Muscle layer of colon (tissue), 2 donors: ENCODE data around the gene PSMD1.

Source experiments
- H3K27ac ChIP-seq: one replicate; pipeline ENCODE4 v1.7.0; 2013; ENCODE audit warnings: low read depth, mild to moderate bottlenecking, low read length, moderate library complexity
- H3K27me3 ChIP-seq, 2 donors: one replicate each; pipeline ENCODE4 v1.7.0; 2013; ENCODE audit warnings: low read length in 2 of 2, mild to moderate bottlenecking in 2 of 2; ENCODE audit not compliant: insufficient read depth in 2 of 2, control insufficient read depth in 1 of 2
- H3K36me3 ChIP-seq: one replicate; pipeline ENCODE4 v1.7.0; 2013; ENCODE audit warnings: mild to moderate bottlenecking, low read length; ENCODE audit not compliant: insufficient read depth
- H3K4me1 ChIP-seq: one replicate; pipeline ENCODE4 v1.7.0; 2013; ENCODE audit warnings: mild to moderate bottlenecking, low read length; ENCODE audit not compliant: insufficient read depth
- H3K4me3 ChIP-seq, 2 donors: one replicate each; pipeline ENCODE4 v1.7.0; 2013; ENCODE audit warnings: low read length in 2 of 2, low read depth in 1 of 2, mild to moderate bottlenecking in 1 of 2, moderate library complexity in 1 of 2
- H3K9ac ChIP-seq: one replicate; pipeline ENCODE4 v1.7.0; 2013; ENCODE audit warnings: low read length
- H3K9me3 ChIP-seq: one replicate; pipeline ENCODE4 v1.7.0; 2013; ENCODE audit warnings: mild to moderate bottlenecking, low read length
- donor health status: abdominal sarcoma.
- donor health status: Adenocarcinoma of cecum.

The PSMD1 gene

DNA sequence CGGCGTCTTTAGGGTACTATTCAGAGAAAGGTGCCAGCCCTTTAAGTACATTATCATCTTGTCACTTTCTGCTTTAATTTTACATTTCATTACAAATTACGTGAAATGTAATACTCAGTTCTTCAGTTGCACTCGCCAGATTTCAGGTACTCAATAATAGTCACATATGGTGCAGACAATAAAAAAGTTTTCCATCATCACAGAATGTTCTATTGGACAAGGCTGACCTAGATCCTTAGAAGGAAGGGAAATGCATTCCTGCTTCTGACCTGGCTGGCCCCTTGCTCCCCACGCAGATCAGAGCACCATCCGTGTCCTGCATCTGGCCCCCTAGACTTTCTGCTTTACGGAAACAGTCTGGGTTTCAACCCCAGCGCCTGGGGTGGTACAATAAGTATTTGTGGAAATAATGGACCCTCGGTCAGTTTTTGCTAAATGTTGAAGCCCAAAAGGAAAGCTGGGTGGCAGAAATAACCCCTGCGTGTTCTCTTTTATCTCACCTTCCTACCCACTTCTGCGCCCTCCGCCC is 20.0 kb upstream of the PSMD1 start:
- Histone ChIP-seq H3K9me3 (no peaks in the 10 kb centered on the region), H3K4me3 (no peak overlapping the region), H3K4me1 (no peaks in the 10 kb centered on the region), H3K27me3 (peaks cover 19 to 60% of the 10 kb centered on the region in 2 donors), H3K36me3 (no peaks in the 10 kb centered on the region), H3K9ac (no peak overlapping the region), H3K27ac (no peak overlapping the region)

DNA sequence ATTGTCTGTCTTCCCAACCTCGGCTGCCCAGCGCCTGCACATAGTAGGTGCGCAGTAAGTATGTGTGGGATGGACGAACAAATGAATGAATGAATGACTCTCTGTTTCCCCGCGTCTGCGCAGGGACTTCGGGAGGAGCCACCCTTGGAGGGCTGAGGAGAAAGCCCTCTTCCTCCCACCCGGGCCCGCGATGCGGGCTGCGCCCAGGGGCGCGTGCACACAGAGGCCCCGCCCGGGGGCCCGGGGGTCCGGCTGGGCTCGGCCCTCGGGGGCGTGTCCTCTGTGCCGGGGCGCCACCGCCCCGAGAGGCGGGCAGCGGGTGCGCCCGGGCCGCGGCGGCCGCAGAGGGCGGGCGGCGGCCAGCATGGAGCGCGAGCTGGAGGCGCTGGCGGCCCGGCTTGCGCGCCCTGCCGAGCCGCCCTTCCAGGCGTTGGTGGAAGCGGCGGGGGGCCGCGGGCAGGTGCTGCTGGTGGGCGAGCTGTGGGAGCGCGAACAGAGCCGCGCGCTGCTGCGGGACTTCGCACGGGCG is 19.4 kb upstream of the PSMD1 start, which contains the start of gene C2orf72:
TSS of gene C2orf72 (plus strand) at position 322 of the 529 bp plus-strand sequence. CDS start at position 365, 43 bp downstream.
- no peak within 1 kb of the TSS for H3K9ac ChIP-seq
- peaks cover 19 to 64% of the 10 kb centered on the region in 2 donors for H3K27me3 ChIP-seq
- no peak within 1 kb of the TSS for H3K4me3 ChIP-seq
- no peaks in the 10 kb centered on the region for H3K4me1 ChIP-seq
- H3K27ac ChIP-seq = no peak within 1 kb of the TSS
- H3K36me3 ChIP-seq = no peaks in the 10 kb centered on the region
- no peaks in the 10 kb centered on the region for H3K9me3 ChIP-seq

DNA sequence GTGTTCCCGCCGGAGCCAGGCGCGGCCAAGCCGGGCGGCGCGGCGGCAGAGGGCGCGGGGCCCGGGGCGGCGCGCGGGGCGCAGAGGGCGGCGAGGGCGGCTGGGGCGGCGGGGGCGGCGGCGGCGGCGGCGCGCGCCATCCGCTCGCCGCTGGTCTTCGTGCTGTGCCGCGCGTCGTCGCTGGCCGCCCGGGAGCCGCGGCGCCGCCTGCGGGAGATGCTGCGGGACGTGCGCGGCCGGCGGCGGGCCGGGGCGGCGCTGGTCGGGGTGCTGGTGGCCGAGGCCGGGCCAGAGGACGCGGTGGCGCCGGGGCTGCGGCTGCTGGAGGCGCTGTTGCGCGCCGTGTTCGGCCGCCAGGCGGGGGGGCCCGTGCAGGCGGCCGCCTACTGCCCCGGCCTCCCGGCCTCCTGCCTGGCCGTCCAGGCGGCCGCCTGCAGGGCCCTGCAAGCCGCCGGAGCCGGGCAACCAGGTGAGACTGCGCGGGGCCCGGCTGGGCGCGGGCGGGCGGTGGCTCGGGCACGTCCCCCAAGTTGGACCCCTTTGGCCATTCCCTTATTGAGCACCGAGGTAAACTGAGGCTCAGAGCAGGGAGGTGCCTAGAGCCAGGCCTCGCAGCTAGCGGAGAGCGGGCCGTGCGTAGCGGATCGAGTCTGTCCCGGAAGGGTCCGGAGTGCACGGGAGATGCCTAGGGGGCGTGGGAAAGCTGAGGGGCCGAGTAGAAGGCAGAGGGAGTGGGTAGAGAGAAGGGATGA is 18.8 kb upstream of the PSMD1 start:
- H3K27me3 ChIP-seq = peaks cover 19 to 60% of the 10 kb centered on the region in 2 donors
- H3K36me3 ChIP-seq = no peaks in the 10 kb centered on the region
- H3K9ac ChIP-seq = no peak overlapping the region
- no peaks in the 10 kb centered on the region for H3K4me1 ChIP-seq
- no peak overlapping the region for H3K27ac ChIP-seq
- H3K4me3 ChIP-seq = no peak overlapping the region
- no peaks in the 10 kb centered on the region for H3K9me3 ChIP-seq

DNA sequence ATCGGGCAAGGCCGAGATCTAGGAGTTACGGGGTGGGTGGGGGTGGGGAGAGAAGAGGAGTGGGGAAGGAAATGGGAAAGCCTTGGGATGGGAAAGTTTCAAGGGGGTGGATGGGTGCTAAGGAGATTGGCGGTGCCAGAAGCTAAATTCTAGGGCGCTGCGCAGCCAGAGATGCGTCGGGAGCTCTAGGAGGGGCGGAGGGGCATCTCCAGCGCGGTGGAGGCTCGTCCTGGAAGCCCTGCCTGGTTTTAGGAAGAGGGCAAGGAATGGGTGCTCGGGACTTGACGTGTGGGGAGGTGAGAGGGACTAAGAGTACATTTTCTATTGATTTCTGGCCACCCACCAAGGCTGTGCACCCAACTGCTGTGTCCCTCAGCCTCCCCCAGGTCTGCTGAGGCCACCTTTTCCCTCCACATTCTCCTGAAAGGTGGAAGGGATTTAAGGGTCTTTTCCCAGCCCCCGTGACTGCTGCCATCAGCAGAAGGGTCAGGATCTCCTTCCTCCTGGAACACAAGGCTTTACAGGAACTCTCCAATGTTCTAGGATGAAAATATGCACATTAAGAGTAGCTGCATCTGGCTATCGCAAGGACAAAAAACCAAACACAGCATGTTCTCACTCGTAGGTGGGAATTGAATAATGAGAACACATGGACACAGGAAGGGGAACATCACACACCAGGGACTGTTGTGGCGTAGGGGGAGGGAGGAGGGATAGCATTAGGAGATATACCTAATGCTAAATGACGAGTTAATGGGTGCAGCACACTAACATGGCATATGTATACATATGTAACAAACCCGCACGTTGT is 18.0 kb upstream of the PSMD1 start:
- Histone ChIP-seq H3K27ac (no peak overlapping the region), H3K4me1 (no peaks in the 10 kb centered on the region), H3K27me3 (peaks cover 14 to 53% of the 10 kb centered on the region in 2 donors), H3K36me3 (no peaks in the 10 kb centered on the region), H3K9me3 (no peaks in the 10 kb centered on the region), H3K9ac (no peak overlapping the region), H3K4me3 (no peak overlapping the region)

DNA sequence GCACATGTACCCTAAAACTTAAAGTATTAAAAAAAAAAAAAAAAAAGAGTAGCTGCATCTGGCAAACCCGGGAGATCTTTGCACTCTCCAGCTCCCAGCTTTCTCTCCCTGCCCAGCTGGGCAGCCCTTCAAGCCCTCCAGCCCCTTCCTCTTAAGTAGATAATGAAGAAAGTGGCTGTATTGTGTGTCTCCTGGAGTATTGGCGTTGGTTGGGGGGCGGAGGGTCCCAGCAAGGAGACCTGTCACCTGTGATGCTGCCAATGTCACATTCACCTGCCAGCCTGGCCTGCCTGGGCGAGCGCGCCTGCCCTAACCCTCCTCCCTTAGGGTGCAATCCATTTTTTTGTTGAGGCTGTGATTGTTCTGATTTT is 17.4 kb upstream of the PSMD1 start:
- Histone ChIP-seq H3K4me3 (no peak overlapping the region), H3K4me1 (no peaks in the 10 kb centered on the region), H3K9ac (no peak overlapping the region), H3K27ac (no peak overlapping the region), H3K27me3 (peaks cover 14 to 49% of the 10 kb centered on the region in 2 donors), H3K36me3 (no peaks in the 10 kb centered on the region), H3K9me3 (no peaks in the 10 kb centered on the region)

DNA sequence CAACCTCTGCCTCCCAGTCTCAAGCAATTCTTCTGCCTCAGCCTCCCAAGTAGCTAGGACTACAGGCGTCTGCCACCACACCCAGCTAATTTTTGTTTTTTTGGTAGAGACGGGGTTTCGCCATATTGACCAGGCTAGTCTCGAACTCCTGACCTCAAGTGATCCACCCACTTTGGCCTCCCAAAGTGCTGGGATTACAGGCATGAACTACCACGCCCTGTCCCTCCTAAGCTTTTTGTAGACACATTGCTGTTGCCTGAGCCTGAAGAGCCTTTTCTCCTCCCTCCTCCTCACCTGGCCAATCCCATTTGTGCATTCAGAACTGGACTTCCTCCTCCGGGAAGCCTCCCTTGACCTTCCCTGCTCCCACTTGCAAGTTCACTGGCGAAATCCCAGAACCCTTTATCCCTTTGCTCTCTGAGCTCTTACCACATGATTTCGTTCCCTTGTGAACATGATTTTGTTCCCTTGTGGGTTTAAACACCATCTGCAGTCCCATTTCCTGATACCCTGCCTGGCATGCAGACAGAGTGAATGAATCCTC is 16.8 kb upstream of the PSMD1 start:
- no peak overlapping the region for H3K9ac ChIP-seq
- H3K27me3 ChIP-seq = peaks cover 14 to 49% of the 10 kb centered on the region in 2 donors

DNA sequence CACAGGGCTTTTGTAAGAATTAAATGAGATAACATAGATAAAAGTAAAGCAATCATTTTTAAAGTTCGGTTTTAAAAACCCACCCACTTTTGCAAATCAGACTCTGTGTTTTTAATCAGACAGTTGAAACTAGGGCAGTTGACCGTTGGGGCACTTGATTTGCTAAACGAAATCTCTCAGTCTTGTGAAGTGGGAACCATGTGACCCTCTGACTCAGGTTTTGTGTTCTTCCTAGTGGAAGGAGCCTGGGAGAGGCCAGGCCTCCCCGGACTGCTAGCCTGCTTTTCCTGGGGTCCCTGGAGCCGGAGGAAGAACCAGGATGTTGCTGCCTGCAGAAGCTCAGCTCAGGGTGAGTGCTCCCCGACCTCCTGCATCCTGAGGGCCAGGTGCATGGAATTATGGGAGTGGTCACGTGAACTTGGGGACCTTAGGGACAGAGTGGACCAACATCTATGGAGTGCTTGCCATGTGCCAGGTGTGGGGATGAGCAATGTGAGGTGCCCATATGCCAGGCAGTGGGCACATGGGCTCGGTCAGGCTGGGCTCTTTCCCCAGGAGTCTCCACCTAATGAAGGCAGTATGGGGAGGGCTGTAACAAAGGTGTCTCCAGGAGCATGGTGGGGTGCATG is 15.5 kb upstream of the PSMD1 start:
- Histone ChIP-seq H3K36me3 (no peaks in the 10 kb centered on the region), H3K4me1 (no peaks in the 10 kb centered on the region), H3K27ac (no peak overlapping the region), H3K27me3 (peaks cover 10 to 43% of the 10 kb centered on the region in 2 donors), H3K9ac (no peak overlapping the region), H3K9me3 (no peaks in the 10 kb centered on the region), H3K4me3 (no peak overlapping the region)

More for the DNA sequence above, 16.8 kb upstream of the PSMD1 start:
- no peaks in the 10 kb centered on the region for H3K36me3 ChIP-seq
- no peak overlapping the region for H3K4me3 ChIP-seq
- no peaks in the 10 kb centered on the region for H3K9me3 ChIP-seq
- H3K4me1 ChIP-seq = no peaks in the 10 kb centered on the region
- H3K27ac ChIP-seq = no peak overlapping the region

DNA sequence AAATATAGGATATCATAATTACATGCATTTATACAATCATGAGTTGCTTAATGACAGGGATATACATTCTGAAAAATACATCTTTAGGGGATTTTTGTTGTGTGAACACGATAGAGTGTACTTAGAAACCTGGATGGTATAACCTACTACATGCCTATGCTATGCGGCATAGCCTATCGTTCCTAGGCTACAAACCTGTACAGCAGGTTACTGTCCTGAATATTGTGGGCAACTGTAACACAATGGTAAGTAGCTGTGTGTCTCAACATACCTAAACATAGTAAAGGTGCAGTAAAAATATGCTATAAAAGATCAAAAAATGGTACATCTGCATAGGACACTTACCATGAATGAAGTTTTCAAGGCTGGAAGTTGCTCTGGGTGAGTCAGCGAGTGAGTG is 12.9 kb upstream of the PSMD1 start:
- no peaks in the 10 kb centered on the region for H3K9me3 ChIP-seq
- no peak overlapping the region for H3K9ac ChIP-seq
- H3K27me3 ChIP-seq = peaks cover 0 to 24% of the 10 kb centered on the region in 2 donors
- H3K36me3 ChIP-seq = no peaks in the 10 kb centered on the region
- H3K4me3 ChIP-seq = no peak overlapping the region
- no peak overlapping the region for H3K27ac ChIP-seq
- no peaks in the 10 kb centered on the region for H3K4me1 ChIP-seq

DNA sequence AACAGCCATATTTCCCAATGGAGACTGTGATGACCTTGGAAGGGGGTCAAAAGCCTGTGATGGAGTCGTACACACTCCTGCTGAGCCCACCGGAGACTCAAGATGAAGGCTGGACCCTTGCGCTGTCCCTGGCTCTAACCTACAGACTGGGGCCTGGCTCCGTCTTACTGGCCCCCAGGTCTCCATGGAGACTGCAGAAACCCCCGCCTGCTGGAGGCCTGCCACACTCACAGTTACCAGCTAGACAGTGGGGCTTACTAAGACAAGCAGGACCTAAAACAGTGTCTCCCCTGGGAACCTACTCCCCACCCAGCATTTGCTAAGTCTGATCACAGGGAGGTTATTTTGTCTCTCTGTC is 9.8 kb upstream of the PSMD1 start:
- Histone ChIP-seq H3K4me3 (no peak overlapping the region), H3K27me3 (peaks cover 0 to 1% of the 10 kb centered on the region in 2 donors), H3K4me1 (peaks cover under 1% of the 10 kb centered on the region), H3K9ac (no peak overlapping the region), H3K27ac (no peak overlapping the region), H3K36me3 (no peaks in the 10 kb centered on the region), H3K9me3 (no peaks in the 10 kb centered on the region)

DNA sequence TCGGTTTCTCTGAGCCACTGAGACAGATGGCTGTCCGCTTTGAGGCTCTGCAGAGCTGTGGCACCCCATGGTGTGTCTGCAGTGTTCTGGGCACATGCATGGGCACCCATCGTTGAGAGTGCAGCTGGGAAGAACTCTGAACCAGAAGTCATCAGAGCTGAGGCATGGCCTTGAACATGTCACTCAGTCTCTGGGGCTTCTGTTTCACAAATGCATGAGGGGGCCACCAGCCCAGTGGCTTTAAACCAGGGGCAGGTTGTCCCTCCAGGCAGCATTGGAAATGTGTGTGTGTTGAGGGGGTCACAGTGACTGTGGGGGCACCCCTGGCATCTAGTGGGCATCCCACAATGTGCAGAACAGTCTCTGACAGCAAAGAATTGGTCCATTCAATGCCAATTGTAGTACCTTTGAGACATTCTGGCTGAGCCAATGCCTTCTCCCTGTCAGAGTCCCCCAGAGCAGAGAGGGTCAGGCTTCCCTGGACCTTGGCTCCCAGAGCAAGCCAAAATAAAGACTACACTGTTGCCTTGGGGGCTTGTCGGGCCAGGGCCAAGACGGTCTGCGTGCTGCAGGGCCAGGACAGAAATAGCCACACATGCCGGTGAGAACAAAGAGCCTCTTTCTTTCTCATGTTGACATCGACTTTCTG is 9.3 kb upstream of the PSMD1 start:
- Histone ChIP-seq H3K4me1 (peaks cover 5% of the 10 kb centered on the region), H3K9ac (no peak overlapping the region), H3K4me3 (no peak overlapping the region), H3K27me3 (no peaks in the 10 kb centered on the region), H3K27ac (no peak overlapping the region), H3K9me3 (no peaks in the 10 kb centered on the region), H3K36me3 (no peaks in the 10 kb centered on the region)
